ENCODE results near the gene MIDN.

DNA sequence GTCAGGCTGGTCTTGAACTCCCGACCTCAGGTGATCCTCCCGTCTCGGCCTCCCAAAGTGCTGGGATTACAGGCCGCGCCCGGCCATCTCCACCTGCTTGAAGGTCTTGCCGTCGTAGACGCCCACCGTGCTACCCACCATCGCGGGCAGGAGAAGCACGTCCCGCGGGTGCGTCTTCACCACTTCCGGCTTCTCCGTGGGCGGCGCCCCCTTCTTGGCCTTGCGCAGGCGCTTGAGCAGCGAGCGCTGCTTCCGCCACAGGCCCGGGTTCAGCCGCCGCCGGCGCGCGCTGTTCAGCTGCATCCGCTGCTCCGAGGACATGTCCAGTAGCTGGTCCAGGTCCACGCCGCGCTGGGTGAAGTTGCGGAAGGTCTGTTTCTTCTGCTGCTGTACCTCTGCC is 58.9 kb downstream of the MIDN start:
- TF ChIP-seq POLR2A (IDR thresholded peaks at IDR 0.05; ENCODE audit: low read length) = no peak
- TF ChIP-seq GATA1 (IDR thresholded peaks at IDR 0.05; ENCODE audit: low read depth, low read length) = no peak
